Measurements from ENCODE around the gene FBLN1.
"Not testable (repeated sequence)": the region's sequence is repeated elsewhere in the genome, so short reads cannot be mapped to it uniquely, and the experiment has no call there.

FBLN1 gene

GRCh38 chr22:45529105-45529504, 26.4 kb downstream of the FBLN1 start:
- no peak for DNase-seq

GRCh38 chr22:45529971-45530575, 27.4 kb downstream of the FBLN1 start:
- no peak for DNase-seq

- peak in 2 of 3 experiments; percentile 22 to 77 for DNase-seq
Measured at GRCh38 chr22:45531441-45532234, 29.0 kb downstream of the FBLN1 start.

- DNase-seq = no peak
Measured at GRCh38 chr22:45532235-45532631, 29.6 kb downstream of the FBLN1 start.

- peak in 2 of 3 experiments; percentile 21 to 46 for DNase-seq
Measured at GRCh38 chr22:45533703-45534102, 31.0 kb downstream of the FBLN1 start.

- peak in 2 of 3 experiments; percentile 55 to 83 for DNase-seq
Measured at GRCh38 chr22:45534339-45535192, 31.9 kb downstream of the FBLN1 start.

- no peak for DNase-seq
Measured at GRCh38 chr22:45535290-45535689, 32.6 kb downstream of the FBLN1 start.

GRCh38 chr22:45535835-45536234, 33.2 kb downstream of the FBLN1 start:
- not testable (repeated sequence) for DNase-seq

GRCh38 chr22:45537734-45538181, 35.1 kb downstream of the FBLN1 start:
- peak in 2 of 3 experiments; percentile 76 to 89 for DNase-seq

- DNase-seq = no peak
Measured at GRCh38 chr22:45538281-45538680, 35.6 kb downstream of the FBLN1 start.

- DNase-seq = peak in 1 of 3 experiments; percentile 0
Measured at GRCh38 chr22:45540122-45540521, 37.4 kb downstream of the FBLN1 start.

GRCh38 chr22:45541382-45541979, 38.8 kb downstream of the FBLN1 start:
- no peak for DNase-seq

GRCh38 chr22:45542001-45542520, 39.4 kb downstream of the FBLN1 start:
- no peak for DNase-seq

GRCh38 chr22:45542736-45543135, 40.1 kb downstream of the FBLN1 start:
- not testable (repeated sequence) for DNase-seq

- DNase-seq = no peak
Measured at GRCh38 chr22:45543243-45543642, 40.6 kb downstream of the FBLN1 start.

- DNase-seq = no peak
Measured at GRCh38 chr22:45544588-45545170, 42.0 kb downstream of the FBLN1 start.

GRCh38 chr22:45546333-45547015, 43.8 kb downstream of the FBLN1 start:
- DNase-seq = no peak

GRCh38 chr22:45547016-45547345, 44.3 kb downstream of the FBLN1 start:
- no peak for DNase-seq

- peak in 2 of 3 experiments; percentile 16 to 68 for DNase-seq
Measured at GRCh38 chr22:45547731-45548130, 45.0 kb downstream of the FBLN1 start.

- no peak for DNase-seq
Measured at GRCh38 chr22:45548247-45548840, 45.7 kb downstream of the FBLN1 start.

Data from NCI-H1417 (cell line).